KMS-11 (cell line): ENCODE results near the gene RTF2.
"Not testable (repeated sequence)": the region's sequence is repeated elsewhere in the genome, so short reads cannot be mapped to it uniquely, and the experiment has no call there.

ENCODE experiments used
- H2AFZ ChIP-seq: fragments of 200-600 bp; sonication (generic); 2 replicates; pipeline ENCODE4 v1.6.1; 2016; ENCODE audit warnings: antibody characterized with exemption, mixed run types, low read depth
- H3K27ac ChIP-seq: fragments of 200-600 bp; sonication (generic); 2 replicates; pipeline ENCODE4 v1.6.1; 2016; ENCODE audit warnings: mild to moderate bottlenecking, mixed run types
- H3K27me3 ChIP-seq: fragments of 200-600 bp; sonication (generic); 2 replicates; pipeline ENCODE4 v1.6.1; 2017; ENCODE audit warnings: mild to moderate bottlenecking, low read depth, mixed run types, moderate library complexity; ENCODE audit not compliant: insufficient read depth
- H3K36me3 ChIP-seq: fragments of 200-600 bp; sonication (generic); 2 replicates; pipeline ENCODE4 v1.6.1; 2017; ENCODE audit warnings: mild to moderate bottlenecking, mixed run types; ENCODE audit not compliant: insufficient read depth
- H3K4me1 ChIP-seq: fragments of 200-600 bp; sonication (generic); 2 replicates; pipeline ENCODE4 v1.6.1; 2016; ENCODE audit warnings: mild to moderate bottlenecking, low read depth, mixed run types; ENCODE audit not compliant: poor library complexity, severe bottlenecking
- H3K4me2 ChIP-seq: fragments of 200-600 bp; sonication (generic); 2 replicates; pipeline ENCODE4 v1.7.0; 2016; ENCODE audit warnings: mild to moderate bottlenecking, mixed run types
- H3K4me3 ChIP-seq: fragments of 200-600 bp; sonication (generic); IDR thresholded peaks from 2 replicates; pipeline ENCODE4 v1.6.1; 2017; ENCODE audit warnings: low read depth, low read length, mixed read lengths; ENCODE audit not compliant: insufficient read depth
- H3K79me2 ChIP-seq: fragments of 200-600 bp; sonication (generic); 2 replicates; pipeline ENCODE4 v1.6.1; 2016; ENCODE audit warnings: low read depth, mixed run types; ENCODE audit not compliant: insufficient read depth
- H3K9ac ChIP-seq: fragments of 200-600 bp; sonication (generic); 2 replicates; pipeline ENCODE4 v1.6.1; 2016; ENCODE audit warnings: mild to moderate bottlenecking, mixed run types
- H4K20me1 ChIP-seq: fragments of 200-600 bp; sonication (generic); 2 replicates; pipeline ENCODE4 v1.6.1; 2016; ENCODE audit warnings: mild to moderate bottlenecking, mixed run types; ENCODE audit not compliant: insufficient read depth
- CTCF ChIP-seq: fragments of 200-600 bp; sonication (generic); conservative IDR thresholded peaks from 2 replicates; pipeline ENCODE4 v1.6.1; 2017; ENCODE audit warnings: low read depth, mild to moderate bottlenecking, antibody characterized with exemption, low read length, moderate library complexity, mixed read lengths

Gene RTF2

DNA sequence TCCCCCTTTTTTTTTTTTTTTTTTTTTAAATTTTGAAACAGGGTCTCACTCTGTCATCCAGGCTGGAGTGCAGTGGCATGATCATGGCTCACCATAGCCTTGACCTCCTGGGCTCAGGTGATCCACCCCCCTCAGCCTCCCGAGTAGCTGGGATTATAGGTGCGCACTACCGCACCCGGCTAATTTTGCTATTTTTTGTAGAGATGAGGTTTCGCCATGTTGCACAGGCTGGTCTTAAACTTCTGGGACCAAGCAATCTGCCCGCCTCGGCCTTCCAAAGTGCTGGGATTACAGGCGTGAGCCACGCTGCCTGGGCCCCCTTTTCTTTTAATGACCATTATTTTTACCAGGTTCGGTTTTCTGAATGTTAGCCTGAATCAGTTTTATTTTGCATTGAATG is 51.1 kb downstream of the RTF2 start:
- Histone ChIP-seq H3K27me3 (no peaks in the 10 kb centered on the region), H3K79me2 (no peaks in the 10 kb centered on the region), H3K4me2 (no peak overlapping the region), H3K9ac (no peak overlapping the region), H3K4me3 (no peak overlapping the region), H4K20me1 (no peaks in the 10 kb centered on the region), H3K27ac (no peak overlapping the region), H2AFZ (no peak overlapping the region), H3K4me1 (no peaks in the 10 kb centered on the region), H3K36me3 (peaks cover 14% of the 10 kb centered on the region; the same call in 1 of the 2 replicates)
- no peak for TF ChIP-seq CTCF

DNA sequence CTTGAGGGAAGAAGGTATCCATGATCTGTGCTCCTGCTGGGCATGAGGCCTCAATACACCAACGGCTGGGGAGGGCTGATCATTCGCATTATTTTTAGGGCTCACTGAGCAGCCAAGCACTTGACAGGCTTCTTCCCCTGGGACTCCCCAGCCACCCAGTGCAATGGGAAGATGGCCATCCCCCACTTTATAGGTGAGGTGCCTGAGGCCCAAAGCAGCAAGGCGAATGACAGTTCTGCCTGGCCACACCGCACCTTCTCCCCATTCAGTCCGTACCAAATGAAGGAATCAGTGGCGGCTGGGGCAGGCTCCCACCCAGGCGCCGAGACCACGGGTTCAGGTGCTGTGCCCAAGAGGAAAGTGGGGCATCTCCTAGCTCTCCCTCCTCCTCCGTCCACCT is 51.8 kb downstream of the RTF2 start:
- no peaks in the 10 kb centered on the region for H3K79me2 ChIP-seq
- no peaks in the 10 kb centered on the region for H3K27me3 ChIP-seq
- no peaks in the 10 kb centered on the region for H4K20me1 ChIP-seq
- H3K4me1 ChIP-seq = no peaks in the 10 kb centered on the region
- no peak for TF ChIP-seq CTCF
- H3K4me2 ChIP-seq = no peak overlapping the region
- no peak overlapping the region for H3K9ac ChIP-seq
- H3K27ac ChIP-seq = no peak overlapping the region
- H2AFZ ChIP-seq = no peak overlapping the region
- H3K4me3 ChIP-seq = no peak overlapping the region
- H3K36me3 ChIP-seq = peaks cover 14% of the 10 kb centered on the region; the same call in 1 of the 2 replicates

DNA sequence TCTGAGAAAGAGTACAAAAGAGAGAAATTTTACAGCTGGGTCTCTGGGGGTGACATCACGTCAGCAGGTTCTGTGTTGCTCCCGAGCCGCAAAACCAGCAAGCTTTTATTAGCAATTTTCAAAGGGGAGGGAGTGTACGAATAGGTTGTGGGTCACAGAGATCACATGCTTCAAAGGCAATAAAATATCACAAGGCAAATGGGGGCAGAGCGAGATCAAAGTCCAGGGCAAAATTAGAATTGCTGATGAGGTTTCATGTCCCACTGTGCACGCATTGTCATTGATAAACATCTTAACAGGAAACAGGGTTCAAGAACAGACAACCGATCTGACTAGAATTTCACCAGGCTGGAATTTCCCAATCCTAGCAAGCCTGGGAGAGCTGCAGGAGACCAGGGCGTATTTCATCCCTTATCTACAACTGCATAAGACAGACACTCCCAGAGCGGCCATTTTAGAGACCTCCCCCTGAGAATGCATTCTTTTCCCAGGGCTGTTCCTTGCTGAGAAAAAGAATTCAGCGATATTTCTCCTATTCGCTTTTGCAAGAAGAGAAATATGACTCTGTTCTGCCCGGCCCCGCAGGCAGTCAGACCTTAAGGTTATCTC is 52.4 kb downstream of the RTF2 start:
- not testable (repeated sequence) for H3K4me2 ChIP-seq, H3K27ac ChIP-seq, H3K4me1 ChIP-seq, H3K4me3 ChIP-seq, H2AFZ ChIP-seq, H3K9ac ChIP-seq, H4K20me1 ChIP-seq, H3K27me3 ChIP-seq, H3K79me2 ChIP-seq
- peaks cover 14% of the 10 kb centered on the region; the same call in 1 of the 2 replicates for H3K36me3 ChIP-seq

- H3K36me3 ChIP-seq = peaks cover 14% of the 10 kb centered on the region; the same call in 1 of the 2 replicates
- H3K4me2 ChIP-seq = no peak overlapping the region
- H3K79me2 ChIP-seq = no peaks in the 10 kb centered on the region
- H3K27ac ChIP-seq = no peak overlapping the region
- no peak overlapping the region for H3K4me3 ChIP-seq
- H2AFZ ChIP-seq = no peak overlapping the region
- H3K9ac ChIP-seq = no peak overlapping the region
- no peaks in the 10 kb centered on the region for H4K20me1 ChIP-seq
- no peaks in the 10 kb centered on the region for H3K27me3 ChIP-seq
- no peak for TF ChIP-seq CTCF
- H3K4me1 ChIP-seq = no peaks in the 10 kb centered on the region
Measured at GRCh38 chr20:56522311-56522710, 53.9 kb downstream of the RTF2 start.

GRCh38 chr20:56524444-56524843 is 56.0 kb downstream of the RTF2 start, which contains the start of gene FAM209A:
FAM209A (plus strand) TSS chr20:56524744; CDS start chr20:56524809, 65 bp downstream.
- not testable (repeated sequence) for H3K4me2 ChIP-seq, H3K9ac ChIP-seq, H3K36me3 ChIP-seq, H3K4me1 ChIP-seq, H4K20me1 ChIP-seq, H3K4me3 ChIP-seq, H2AFZ ChIP-seq, H3K27ac ChIP-seq, H3K27me3 ChIP-seq, H3K79me2 ChIP-seq
